HG02870 (cell line): Measurements from ENCODE around the gene CTBP2.

Experiments used
- ATAC-seq: cut with Tn5 transposase; IDR thresholded peaks from one replicate; pipeline ENCODE4 v1.9.1; 2021; ENCODE audit warnings: mild to moderate bottlenecking, moderate library complexity; ENCODE audit not compliant: unreplicated experiment

The CTBP2 gene

GRCh38 chr10:125159932-125160855 lies at the start of gene CTBP2:
Gene CTBP2, minus strand, starts transcription at chr10:125160563.
- ATAC-seq = no peak

DNA sequence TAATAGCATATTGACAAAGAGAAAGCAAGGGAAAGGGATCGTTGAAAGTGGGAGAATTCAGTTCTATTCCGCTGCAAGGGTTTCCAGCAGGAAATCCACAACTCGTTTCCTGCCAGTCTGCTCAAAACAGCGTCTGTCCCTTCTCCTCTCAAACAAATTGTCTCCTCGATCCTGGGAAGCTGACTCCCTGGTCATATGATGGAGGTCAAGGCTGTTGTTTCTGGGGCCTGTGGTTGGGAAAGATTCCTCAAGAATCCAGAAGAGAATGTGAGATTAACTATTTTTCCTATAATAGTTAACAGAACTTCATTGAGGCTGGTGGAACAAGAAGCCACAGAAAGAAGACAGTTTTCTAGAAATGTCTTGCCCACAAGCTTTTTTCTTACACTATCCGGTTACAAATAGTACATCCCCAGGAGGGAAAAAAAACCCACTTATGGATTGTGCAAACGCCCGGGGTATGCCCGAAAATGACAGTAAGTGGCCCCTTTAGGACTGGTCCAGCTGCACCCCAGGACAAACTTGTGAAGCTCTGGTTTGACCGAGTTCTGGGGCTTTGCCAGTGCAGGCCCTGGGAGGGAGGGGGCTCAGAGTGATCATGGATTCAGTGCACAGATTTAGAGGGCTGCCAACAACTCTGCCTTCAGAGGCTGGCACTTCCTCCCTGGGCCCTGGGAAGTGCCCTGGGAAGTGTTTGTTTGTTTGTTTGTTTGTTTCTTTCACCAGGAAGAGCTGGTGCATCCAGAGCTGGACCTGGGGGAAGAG lies 49.4 kb upstream of the CTBP2 start:
- no peak for ATAC-seq

GRCh38 chr10:125208854-125209565 lies 48.6 kb upstream of the CTBP2 start:
- no peak for ATAC-seq

GRCh38 chr10:125206623-125207022 lies 46.3 kb upstream of the CTBP2 start:
- ATAC-seq = no peak

DNA sequence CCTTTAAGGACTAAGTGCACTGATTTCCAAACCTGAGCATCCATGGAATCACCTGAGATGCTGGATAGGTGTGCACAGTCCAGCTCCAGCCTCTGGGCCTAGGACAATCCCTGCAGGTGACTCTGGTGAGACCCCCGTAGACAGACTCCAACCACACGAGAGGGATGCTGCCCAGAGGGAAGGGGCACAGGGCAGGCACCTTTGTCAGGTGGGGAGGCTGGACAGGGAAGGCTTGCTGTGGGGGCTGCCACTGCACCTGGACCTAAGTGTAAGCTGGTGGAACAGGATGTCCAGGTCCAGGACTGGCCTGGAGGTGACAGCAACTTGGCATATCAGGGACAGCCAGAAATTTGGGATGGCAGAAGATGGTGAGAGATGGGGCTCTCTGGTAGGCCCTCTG lies 45.1 kb upstream of the CTBP2 start:
- ATAC-seq = no peak

GRCh38 chr10:125204400-125204799 lies 44.0 kb upstream of the CTBP2 start:
- ATAC-seq = no peak

- no peak for ATAC-seq
Observed at GRCh38 chr10:125203186-125203800, 42.9 kb upstream of the CTBP2 start.

- peak; percentile 19 for ATAC-seq
Observed at GRCh38 chr10:125201791-125202622, 41.6 kb upstream of the CTBP2 start.

GRCh38 chr10:125201108-125201524 lies 40.8 kb upstream of the CTBP2 start:
- peak; percentile 94 for ATAC-seq

GRCh38 chr10:125200396-125200795 lies 40.0 kb upstream of the CTBP2 start:
- no peak for ATAC-seq

DNA sequence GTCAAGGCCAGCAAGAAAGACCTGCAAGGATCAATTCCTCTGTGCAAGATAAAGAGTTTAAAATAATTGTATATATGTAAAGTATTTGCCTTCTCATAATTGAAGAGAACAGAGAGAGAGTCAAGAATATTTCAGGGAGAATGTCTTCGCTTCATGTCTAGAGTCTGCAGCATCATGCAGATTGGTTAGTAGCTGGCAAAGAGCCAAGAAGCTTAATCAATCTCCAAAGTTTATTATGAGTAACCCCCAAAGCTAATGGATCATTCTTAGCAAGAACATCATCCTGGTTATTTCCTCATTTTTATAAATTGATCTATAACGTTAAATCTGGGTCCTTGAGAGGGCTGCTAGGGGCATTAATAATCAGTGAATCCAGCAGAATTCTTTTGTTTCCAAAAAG lies 38.9 kb upstream of the CTBP2 start:
- ATAC-seq = no peak

GRCh38 chr10:125194814-125195213 lies 34.5 kb upstream of the CTBP2 start:
- no peak for ATAC-seq

GRCh38 chr10:125193306-125193877 lies 33.0 kb upstream of the CTBP2 start:
- no peak for ATAC-seq

DNA sequence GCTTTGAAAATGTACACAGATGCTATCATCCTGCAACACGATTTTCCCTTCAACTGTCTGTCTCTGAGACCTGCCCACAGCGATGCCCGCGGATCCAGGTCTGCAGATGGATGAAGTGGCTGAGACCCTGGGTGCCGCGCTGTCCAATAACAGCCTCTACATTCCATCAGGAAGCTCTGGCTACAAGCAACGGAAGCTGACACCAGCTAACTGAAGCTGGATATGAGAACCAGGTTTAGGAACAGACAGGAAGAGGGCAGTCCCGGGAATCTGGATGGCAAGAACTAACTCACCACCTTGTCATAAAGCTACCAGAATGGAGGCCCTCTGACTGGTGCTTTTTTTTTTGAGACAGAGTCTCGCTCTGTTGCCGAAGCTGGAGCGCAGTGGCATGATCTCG lies 32.3 kb upstream of the CTBP2 start:
- no peak for ATAC-seq

GRCh38 chr10:125192005-125192404 lies 31.6 kb upstream of the CTBP2 start:
- ATAC-seq = no peak

DNA sequence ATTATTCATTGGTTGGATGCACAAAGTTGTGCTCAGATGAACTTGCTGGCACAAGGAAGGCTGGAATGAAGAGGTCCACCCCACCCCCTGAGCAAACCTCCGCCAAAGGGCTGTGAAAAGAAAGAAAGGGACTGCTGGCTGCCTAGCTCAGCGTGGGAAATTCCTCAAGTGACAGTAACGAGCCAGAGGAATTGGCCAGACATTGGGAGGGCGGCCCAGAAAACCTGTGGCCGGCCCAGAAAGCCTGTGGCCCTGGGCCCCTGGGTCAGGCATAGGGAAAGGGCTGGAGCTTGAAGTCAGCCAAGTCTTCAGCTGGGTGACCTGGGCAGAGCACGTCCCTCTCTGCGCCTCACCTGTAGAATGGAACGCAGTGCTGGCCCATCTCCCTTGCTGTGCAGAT lies 30.6 kb upstream of the CTBP2 start:
- ATAC-seq = no peak

DNA sequence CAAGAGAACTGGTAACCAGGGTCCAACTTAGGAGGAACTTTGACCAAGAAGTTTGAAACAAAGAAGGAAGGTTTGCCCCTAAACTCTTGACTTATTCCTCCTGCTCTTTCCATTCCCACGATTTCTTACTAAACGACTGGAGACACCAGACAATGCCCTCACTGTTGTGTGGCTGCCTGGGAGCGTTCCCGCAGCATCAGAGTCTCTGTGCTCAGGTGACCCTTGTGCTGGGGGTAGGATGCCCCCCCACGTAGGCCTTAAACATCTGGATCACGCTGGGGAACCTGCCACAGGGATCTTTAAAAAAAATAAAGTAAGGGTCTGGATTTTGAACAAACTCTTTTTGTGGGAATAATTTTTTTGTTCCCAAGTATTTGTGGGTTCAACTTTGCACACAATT lies 30.1 kb upstream of the CTBP2 start:
- no peak for ATAC-seq

DNA sequence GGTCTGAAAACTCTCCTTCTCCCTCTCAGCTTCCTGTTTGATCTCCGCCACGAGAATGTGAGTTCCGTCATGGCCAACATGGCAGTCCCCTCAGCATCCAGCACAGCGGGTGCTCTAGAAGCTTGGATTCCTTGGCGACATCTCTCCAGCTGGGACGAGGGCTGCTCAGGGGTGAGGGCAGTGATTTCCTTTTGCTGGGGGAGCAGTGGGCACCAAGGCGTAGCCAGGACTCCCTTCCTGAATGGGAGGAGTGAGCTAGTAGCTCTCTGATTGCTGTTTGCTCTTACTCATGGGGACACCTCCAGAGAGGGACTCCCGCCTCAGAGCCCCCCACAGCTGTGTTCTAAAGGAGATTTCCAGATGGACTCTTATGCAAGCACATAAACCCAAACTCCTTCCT lies 28.8 kb upstream of the CTBP2 start:
- ATAC-seq = no peak
